ENCODE measurements around the gene TTC34.
A peak's percentile ranks its signal among the peaks of the same experiment; 100 is the strongest.

Gene TTC34

DNA sequence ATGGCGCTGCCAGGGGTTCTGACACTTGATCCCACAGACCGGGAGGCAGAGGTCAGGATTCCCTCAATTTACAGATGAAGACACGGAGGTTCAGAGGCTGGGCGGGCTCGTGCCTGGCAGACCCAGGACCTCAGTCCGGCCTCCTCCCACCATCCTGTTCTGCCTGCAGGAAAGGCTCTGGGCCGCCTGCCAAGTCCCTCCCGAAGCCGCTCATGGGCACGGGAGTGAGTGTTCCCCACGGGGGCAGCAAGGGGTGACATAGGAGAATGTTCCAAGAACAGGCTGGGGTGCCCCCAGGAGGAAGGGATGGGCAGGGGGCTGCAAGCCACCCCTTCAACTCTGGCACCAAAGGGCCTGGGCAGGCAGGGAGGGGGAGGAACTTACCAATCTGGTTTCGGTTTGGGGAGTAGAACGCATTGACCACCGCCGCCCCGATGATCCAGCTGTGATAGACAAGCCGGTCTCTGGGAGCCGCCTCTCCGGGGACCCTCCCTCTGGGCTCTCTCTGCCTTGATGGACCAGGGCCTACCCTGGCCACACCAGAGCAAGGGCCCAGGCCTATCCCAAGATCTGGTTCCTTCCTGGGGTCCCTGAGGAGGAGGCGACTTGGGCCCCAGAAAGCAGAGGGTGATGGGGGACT, 207.4 kb downstream of the TTC34 start:
- DNase-seq (ENCODE audit: low read depth in 2 of 2, low spot score in 1 of 2), result no peak

DNA sequence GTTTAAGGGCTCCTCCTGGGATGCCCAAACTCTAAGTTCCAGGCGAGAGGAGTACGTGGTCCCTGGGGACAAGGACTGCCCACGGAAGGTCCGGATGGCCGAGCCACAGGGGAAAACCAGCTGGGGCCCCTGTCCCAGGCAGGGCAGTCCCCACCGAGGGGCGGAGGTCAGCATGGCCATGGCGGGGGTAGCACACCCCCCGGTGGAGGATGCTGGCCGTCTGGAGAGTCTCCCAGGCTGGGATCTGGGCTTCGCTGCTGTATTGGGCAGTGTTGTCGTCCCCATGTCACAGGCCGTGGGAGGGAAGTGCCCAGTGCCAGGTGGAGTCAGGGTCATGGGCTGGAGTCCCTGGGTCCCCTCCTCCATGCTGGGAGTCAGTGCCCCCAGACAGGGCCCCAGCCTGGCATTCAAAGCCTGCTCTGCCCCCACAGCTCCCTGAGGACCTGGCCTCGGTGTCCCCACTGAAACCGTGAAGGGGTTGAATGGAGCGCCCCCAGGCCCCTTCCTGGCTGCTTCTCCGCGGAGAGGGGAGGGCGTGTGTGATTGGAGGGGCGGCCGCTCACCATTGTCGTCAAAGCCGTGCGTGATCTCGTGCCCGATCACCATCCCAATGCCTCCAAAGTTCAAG, 208.1 kb downstream of the TTC34 start:
- no peak for DNase-seq (ENCODE audit: low read depth in 2 of 2, low spot score in 1 of 2)

DNA sequence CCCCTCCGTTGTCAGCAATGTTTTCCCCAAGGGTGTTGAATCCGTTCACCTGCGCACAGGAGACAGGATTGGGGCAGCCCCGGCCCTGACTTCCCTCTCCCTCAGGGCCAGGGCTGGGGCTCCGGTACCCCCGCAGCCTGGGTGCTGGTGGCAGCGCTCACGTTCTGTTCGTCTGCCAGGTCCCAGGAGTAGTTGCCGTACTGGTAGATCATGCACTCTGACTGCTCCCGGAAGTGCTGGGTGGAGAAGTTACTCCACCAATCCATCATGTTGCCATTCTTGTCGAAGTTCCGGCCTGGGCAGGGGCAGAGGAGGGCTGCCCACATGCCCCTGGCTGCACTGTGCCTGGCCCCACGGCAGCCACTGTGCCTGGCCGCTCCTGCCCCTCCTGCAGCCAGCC, 208.8 kb downstream of the TTC34 start:
- no peak for DNase-seq (ENCODE audit: low read depth in 2 of 2, low spot score in 1 of 2)

DNA sequence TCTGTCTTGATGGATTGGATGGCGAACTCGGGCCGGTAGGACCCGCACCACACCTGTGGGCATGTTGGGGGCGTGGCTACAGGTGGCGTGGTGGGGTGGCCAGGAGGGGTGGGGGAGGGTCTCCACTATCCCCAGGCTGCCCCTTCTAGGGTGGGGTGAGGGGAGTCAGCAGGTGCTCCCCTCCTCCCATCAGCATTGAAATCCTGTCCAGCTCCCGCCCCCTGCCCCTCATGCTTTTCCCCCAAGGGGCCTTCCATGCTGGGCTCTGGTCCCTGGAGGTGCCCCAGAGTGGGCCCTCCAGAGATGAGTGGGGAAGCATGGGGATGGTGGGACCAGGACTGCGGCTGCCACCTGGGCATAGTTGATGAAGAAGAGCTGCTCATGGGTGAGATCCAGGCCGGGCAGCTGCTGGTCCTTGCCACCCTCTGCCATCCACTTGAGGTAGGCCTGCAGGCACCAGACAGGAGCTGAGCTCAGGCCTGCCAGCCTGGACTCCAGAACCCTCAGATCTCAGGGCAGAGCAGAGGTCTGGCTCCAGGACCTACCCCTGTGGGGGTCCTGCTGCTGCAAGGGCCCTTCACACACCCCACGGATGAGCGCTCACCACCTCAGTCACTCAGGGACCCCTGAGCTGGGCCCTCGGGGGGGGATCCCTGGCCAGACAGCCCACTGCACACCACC, 209.8 kb downstream of the TTC34 start:
- DNase-seq (ENCODE audit: low read depth in 2 of 2, low spot score in 1 of 2), result no peak

DNA sequence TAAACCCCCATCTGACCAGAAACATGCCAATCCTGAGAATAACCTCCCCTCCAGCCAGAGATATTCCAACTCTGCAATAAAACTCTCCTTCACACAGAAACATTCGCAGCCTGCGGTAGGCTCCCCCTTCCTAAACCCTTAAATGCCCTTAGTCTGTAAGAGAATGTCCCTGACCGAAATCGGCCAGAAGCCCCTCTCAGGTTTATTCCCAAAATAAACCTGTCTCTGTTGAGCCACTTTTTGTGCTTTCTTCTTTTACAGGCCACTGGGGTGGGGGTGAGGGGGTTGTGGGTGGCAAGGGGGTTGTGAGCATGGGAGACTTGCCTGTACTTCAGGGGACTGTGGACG, 210.3 kb downstream of the TTC34 start:
- DNase-seq (ENCODE audit: low read depth in 2 of 2, low spot score in 1 of 2), result no peak

DNA sequence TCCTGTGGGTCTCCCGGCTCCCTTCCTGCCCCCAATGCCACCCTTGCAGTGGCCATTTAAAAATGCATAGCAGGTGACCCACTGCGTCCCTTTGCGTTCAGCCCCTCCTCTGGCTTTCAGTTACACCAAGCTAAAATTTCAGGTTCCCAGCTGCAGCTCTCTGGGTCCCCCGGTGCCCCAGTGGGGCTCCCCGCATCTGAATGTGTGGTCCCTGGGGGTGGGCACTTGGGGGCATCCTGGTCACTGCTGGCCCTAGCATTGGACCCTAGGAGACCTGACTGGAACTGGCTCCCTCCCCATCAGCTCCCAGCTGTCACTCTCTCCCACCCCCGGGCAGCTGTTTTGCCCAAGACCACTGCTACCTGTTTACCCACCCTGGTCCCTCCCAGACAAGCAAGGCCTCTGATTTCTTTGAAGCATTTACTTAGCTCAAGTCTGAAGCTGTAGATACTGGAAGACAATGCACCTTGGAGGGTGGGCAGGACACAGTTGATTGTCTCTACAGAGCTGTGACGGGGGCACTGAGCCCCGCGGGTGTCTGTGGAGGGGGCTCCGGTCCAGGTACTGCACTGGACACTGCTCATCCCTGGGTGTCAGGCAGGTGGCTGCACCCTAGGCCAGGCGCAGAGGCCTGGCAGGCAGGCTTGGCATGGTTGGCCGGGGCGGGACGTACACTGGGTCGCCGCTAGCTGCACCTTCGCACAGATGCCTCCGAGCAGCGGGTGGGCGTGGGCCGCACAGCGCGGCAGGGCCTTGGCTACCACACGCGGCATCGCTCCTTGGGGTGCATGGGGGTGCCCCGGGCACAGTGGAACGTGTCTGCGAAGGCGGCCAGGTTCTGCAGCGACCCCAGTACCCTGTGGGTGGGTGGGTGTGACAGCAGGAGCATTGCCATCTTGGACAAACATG, 211.0 kb downstream of the TTC34 start:
- DNase-seq (ENCODE audit: low read depth in 2 of 2, low spot score in 1 of 2), result no peak

DNA sequence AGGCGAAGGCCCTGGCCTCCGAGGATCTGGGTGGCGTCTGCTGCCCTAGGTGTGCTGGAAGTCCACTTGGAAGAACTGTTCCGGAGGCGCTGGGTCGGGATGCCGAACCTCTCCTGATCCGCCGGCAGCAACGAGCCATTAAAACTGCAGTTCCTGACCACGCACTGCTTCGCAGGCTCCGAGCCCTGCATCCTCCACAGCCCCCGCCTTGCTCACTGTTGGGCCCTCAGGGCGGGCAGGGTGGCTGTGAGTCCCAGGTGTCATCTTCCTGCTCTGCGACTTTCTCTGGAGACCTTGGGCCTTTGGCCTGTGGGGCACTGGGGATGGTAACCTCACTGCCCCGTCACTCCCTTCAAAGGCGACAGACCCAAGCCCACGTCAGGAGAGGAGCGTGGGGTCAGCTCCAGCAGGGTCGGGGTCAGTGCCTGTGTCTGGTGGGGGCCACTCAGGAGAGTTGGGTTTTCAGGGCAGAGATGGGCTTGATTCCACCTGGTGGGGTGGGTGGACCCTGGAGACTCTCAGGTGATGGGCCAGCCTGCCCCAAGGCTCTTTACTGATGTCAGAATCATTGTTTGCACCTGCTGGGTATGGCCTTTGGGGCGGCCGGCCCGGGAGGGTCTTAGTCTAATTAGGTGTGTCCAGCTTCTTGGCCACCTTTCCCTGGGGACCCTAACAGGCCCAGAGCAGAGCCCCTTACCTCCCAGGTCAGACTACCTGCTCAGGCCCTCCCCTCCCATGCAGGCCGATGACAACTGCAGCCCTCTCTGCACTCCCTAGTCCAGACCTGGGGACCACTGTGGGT, 211.9 kb downstream of the TTC34 start:
- no peak for DNase-seq (ENCODE audit: low read depth in 2 of 2, low spot score in 1 of 2)

DNA sequence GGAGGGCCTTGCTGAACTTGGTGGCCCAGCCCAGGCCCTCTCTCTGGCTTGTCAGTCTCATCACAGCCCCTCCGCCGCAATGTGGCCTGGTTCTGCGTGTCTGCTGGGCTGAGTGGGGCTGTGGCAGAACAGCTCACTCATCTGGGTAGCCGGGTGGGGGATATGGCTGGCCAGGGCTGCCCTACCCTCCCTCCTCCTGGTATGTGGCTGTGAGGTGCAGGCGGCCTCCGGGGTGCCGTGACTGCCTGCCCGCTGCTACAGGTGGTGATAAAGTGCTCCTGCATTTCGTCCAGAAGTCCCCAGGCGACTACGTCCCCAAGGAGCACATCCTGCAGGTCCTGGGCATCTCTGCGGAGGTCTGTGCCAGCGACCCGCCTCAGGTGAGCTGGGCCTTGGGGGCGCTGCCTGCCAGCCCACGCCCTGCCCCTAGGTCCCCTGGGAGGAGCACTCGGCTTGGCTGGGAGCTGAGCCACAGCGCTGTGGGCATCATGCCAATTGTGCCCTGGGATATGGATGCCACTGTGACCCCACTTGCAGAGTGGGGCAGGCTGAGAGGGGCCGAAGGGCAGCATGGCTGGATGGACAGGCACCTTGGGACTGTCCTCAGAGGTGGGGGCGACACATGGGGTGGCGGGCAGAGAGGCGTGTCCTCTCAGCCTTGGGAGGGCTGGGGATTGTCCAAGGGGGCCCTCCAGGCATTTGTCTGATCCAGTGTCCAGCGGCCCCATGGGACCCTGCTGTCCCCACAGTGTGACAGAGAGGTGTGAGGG, 212.6 kb downstream of the TTC34 start:
- no peak for DNase-seq (ENCODE audit: low read depth in 2 of 2, low spot score in 1 of 2)

DNA sequence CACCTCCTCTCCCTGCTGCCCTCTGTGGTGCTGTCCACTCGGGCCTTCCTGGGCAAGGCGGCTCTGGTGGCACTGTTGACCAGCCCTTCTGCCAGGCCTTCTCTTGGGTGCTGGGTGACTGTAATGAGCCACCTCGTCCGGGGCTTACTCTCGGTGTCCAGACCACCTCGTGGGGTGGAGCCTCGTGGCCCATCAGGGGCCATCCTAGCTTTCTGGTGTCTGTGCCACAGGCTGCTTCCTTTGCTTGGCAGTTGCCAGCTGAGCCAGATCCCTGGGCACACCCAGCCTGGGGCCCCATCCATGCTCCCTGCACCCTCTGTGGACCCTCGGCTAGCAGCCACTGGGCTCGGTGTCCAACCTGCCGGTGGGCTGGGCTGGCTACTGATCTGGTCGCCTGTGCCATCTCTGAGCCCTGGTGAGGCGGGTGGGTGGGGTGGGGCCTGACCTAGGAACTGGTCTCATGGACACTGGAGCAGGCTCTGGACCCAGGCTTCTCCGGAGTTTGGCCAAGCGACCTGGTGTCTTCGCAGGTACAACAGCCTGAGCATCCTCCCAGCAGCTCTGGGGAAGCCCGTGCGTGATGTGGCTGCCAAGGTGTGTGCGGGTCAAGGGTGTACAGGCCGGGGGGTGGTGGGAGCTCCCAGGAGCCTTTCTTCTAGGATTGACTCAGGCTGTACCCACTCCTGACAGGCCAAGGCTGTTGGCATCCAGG, 213.5 kb downstream of the TTC34 start:
- DNase-seq (ENCODE audit: low read depth in 2 of 2, low spot score in 1 of 2), result no peak

DNA sequence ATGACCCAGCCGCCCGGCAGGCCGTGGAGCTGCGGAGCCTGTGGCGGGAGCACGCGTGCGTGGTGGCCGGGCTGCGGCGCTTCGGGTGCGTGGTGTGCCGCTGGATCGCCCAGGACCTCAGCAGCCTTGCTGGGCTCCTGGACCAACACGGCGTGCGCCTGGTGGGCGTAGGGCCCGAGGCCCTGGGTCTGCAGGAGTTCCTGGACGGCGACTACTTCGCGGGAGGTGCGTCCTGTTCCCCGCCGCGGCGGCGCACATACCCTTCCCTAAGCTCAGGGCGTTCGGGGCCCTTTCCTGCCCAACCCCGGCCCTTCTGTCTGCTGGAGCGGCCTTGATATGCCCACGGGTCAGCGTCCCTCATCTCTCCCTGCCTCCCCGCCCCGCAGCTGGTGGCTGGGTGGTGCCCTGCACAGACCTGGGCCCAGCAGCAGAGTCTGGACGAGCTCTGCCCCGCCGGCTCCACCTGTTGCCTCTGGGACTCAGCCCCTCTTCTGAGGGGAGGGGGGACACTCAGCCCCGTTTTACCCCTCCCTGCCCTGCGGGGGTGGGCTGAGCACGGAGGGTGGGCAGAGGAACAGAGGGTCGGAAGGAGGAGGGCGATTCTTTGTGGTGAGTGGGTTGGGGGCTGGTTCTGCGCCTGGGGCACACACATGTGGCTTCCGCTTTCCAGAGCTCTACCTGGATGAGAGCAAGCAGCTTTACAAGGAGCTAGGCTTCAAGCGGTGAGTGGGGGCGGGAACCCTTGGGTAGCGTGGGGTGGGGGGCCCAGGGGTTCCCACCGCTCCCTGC, 214.2 kb downstream of the TTC34 start:
- no peak for DNase-seq (ENCODE audit: low read depth in 2 of 2, low spot score in 1 of 2)

DNA sequence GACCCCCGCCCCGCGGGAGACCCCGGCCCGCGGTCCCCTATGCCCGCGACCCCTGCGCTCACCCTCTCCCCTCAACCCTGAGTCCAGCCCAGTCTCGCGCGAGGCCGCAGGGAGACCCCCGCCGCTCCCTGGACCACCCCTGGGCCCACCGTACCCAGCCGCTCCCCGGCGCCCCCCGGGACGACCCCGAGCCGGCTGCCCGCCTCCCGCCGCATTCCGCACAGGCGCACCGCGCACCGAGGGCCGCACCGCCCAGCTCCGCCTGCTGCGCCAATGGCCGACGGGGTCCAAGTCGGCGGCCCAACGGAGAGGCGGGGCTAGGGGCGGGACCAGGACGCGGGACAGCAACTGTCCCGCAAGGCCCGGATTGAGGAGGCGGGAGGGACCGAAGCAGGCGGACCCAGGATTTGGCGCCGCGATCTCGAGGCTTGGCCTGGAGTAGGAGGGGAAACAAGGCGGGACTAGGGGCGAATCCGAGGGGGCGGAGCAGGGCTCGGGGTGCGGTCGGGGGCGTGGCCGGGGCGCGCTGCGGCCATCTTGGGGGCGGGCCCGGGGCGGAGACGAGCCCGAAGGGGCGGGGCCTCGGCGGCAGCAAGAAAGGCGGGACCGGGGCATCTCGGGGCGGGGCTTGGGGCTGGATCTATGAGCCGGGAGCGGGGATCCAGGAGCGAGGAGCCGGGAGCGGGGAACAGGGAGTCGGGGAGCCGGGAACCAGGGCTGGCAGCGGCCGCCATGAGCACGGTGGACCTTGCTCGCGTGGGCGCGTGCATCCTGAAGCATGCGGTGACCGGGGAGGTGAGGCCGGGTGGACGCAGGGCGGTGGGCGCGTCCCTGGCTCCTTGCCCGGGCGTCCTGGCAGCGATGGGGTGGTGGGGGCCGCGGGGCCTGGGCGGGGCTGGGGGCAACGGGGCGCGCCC, 215.1 kb downstream of the TTC34 start, which contains the start of gene PRXL2B:
Gene PRXL2B, plus strand, starts transcription at position 624 of the 917 bp plus-strand sequence. Its CDS starts 109 bp downstream, at position 733.
- peak; percentile 88 to 97 for DNase-seq (ENCODE audit: low read depth in 2 of 2, low spot score in 1 of 2)

All from stimulated activated CD8-positive, alpha-beta memory T cell treated with anti-CD3 and anti-CD28 coated beads, Interleukin-4, amount 100 ng/mL, for 4 hours (primary cell).